Activated naive CD8-positive, alpha-beta T cell treated with anti-CD3 and anti-CD28 coated beads, Interleukin-2, amount 50 U/mL, for 24 hours (primary cell): ENCODE data around the gene FGD4.
"Not testable (repeated sequence)": the region's sequence is repeated elsewhere in the genome, so short reads cannot be mapped to it uniquely, and the experiment has no call there.

Experiments
- ATAC-seq: fragments of 150-1000 bp; cut with Tn5 transposase; one replicate; pipeline ENCODE4 v1.10.0; 2021
- DNase-seq: peaks from one replicate; pipeline ENCODE4 v3.0.0; 2021
- H3K27ac Mint-ChIP-seq: one replicate; pipeline ENCODE4 v1.8.0; 2021; ENCODE audit warnings: mild to moderate bottlenecking, mixed read lengths
- H3K27me3 Mint-ChIP-seq: one replicate; pipeline ENCODE4 v1.8.0; 2021; ENCODE audit warnings: mixed read lengths
- H3K36me3 Mint-ChIP-seq: one replicate; pipeline ENCODE4 v1.8.0; 2021; ENCODE audit warnings: low read depth, mixed read lengths
- H3K4me1 Mint-ChIP-seq: one replicate; pipeline ENCODE4 v1.8.0; 2021; ENCODE audit warnings: mixed read lengths
- H3K4me3 Mint-ChIP-seq: one replicate; pipeline ENCODE4 v1.8.0; 2021; ENCODE audit warnings: mild to moderate bottlenecking, moderate library complexity, mixed read lengths
- H3K9me3 Mint-ChIP-seq: one replicate; pipeline ENCODE4 v1.8.0; 2021; ENCODE audit warnings: mixed read lengths

The FGD4 gene

GRCh38 chr12:32505067-32505945, 105.9 kb downstream of the FGD4 start:
- H3K27ac Mint-ChIP-seq, result no peak overlapping the region

GRCh38 chr12:32507096-32507941, 108.0 kb downstream of the FGD4 start:
- H3K27ac Mint-ChIP-seq, H3K27me3 Mint-ChIP-seq, DNase-seq, H3K4me1 Mint-ChIP-seq, H3K36me3 Mint-ChIP-seq, ATAC-seq, H3K9me3 Mint-ChIP-seq, H3K4me3 Mint-ChIP-seq: not testable (repeated sequence)

More at GRCh38 chr12:32505067-32505945, 105.9 kb downstream of the FGD4 start:
- Mint-ChIP-seq H3K4me3 (no peak overlapping the region), H3K9me3 (no peaks in the 10 kb centered on the region), H3K4me1 (no peaks in the 10 kb centered on the region), H3K36me3 (no peaks in the 10 kb centered on the region), H3K27me3 (no peaks in the 10 kb centered on the region)
- no peak for DNase-seq
- ATAC-seq, result no peak

GRCh38 chr12:32507942-32508320, 108.6 kb downstream of the FGD4 start:
- Mint-ChIP-seq H3K27ac (no peak overlapping the region), H3K4me1 (no peaks in the 10 kb centered on the region), H3K36me3 (no peaks in the 10 kb centered on the region), H3K4me3 (no peak overlapping the region), H3K27me3 (no peaks in the 10 kb centered on the region), H3K9me3 (no peaks in the 10 kb centered on the region)
- ATAC-seq (no peak), DNase-seq (no peak)

GRCh38 chr12:32508626-32509025, 109.3 kb downstream of the FGD4 start:
- no peak overlapping the region for H3K4me3 Mint-ChIP-seq
- no peaks in the 10 kb centered on the region for H3K36me3 Mint-ChIP-seq
- no peak overlapping the region for H3K27ac Mint-ChIP-seq
- ATAC-seq, result no peak
- H3K9me3 Mint-ChIP-seq, result no peaks in the 10 kb centered on the region
- H3K27me3 Mint-ChIP-seq, result no peaks in the 10 kb centered on the region
- H3K4me1 Mint-ChIP-seq, result no peaks in the 10 kb centered on the region
- no peak for DNase-seq

- Mint-ChIP-seq H3K9me3 (no peaks in the 10 kb centered on the region), H3K27me3 (no peaks in the 10 kb centered on the region), H3K4me1 (no peaks in the 10 kb centered on the region), H3K4me3 (no peak overlapping the region), H3K36me3 (no peaks in the 10 kb centered on the region), H3K27ac (no peak overlapping the region)
- ATAC-seq, result no peak
- no peak for DNase-seq
Measured at GRCh38 chr12:32509328-32510091, 110.2 kb downstream of the FGD4 start.

- DNase-seq, H3K27me3 Mint-ChIP-seq, ATAC-seq, H3K4me3 Mint-ChIP-seq, H3K9me3 Mint-ChIP-seq, H3K36me3 Mint-ChIP-seq, H3K4me1 Mint-ChIP-seq, H3K27ac Mint-ChIP-seq: not testable (repeated sequence)
Measured at GRCh38 chr12:32511976-32512375, 112.6 kb downstream of the FGD4 start.

- Mint-ChIP-seq H3K4me1 (no peaks in the 10 kb centered on the region), H3K36me3 (no peaks in the 10 kb centered on the region), H3K4me3 (no peak overlapping the region), H3K9me3 (no peaks in the 10 kb centered on the region), H3K27ac (no peak overlapping the region), H3K27me3 (no peaks in the 10 kb centered on the region)
- ATAC-seq, result no peak
- DNase-seq, result no peak
Measured at GRCh38 chr12:32512379-32512778, 113.0 kb downstream of the FGD4 start.

- Mint-ChIP-seq H3K27ac (no peak overlapping the region), H3K36me3 (no peaks in the 10 kb centered on the region), H3K4me1 (no peaks in the 10 kb centered on the region), H3K27me3 (no peaks in the 10 kb centered on the region), H3K9me3 (no peaks in the 10 kb centered on the region), H3K4me3 (no peak overlapping the region)
- DNase-seq (no peak), ATAC-seq (no peak)
Measured at GRCh38 chr12:32512910-32513309, 113.6 kb downstream of the FGD4 start.

GRCh38 chr12:32515137-32515873, 115.9 kb downstream of the FGD4 start:
- Mint-ChIP-seq H3K27me3 (no peaks in the 10 kb centered on the region), H3K9me3 (no peaks in the 10 kb centered on the region), H3K27ac (no peak overlapping the region), H3K4me1 (no peaks in the 10 kb centered on the region), H3K4me3 (no peak overlapping the region), H3K36me3 (no peaks in the 10 kb centered on the region)
- no peak for ATAC-seq
- no peak for DNase-seq

- Mint-ChIP-seq H3K36me3 (no peaks in the 10 kb centered on the region), H3K27ac (no peak overlapping the region)
- no peak for ATAC-seq
Measured at GRCh38 chr12:32516230-32516629, 116.9 kb downstream of the FGD4 start.

GRCh38 chr12:32517966-32518365, 118.6 kb downstream of the FGD4 start:
- DNase-seq (no peak), ATAC-seq (no peak)
- Mint-ChIP-seq H3K4me3 (no peak overlapping the region), H3K27ac (no peak overlapping the region), H3K9me3 (no peaks in the 10 kb centered on the region), H3K27me3 (no peaks in the 10 kb centered on the region), H3K4me1 (peaks cover 9% of the 10 kb centered on the region), H3K36me3 (no peaks in the 10 kb centered on the region)

More at GRCh38 chr12:32516230-32516629, 116.9 kb downstream of the FGD4 start:
- H3K4me1 Mint-ChIP-seq, result no peaks in the 10 kb centered on the region
- H3K27me3 Mint-ChIP-seq, result no peaks in the 10 kb centered on the region
- DNase-seq, result no peak
- no peak overlapping the region for H3K4me3 Mint-ChIP-seq
- H3K9me3 Mint-ChIP-seq, result no peaks in the 10 kb centered on the region

GRCh38 chr12:32519047-32519446, 119.7 kb downstream of the FGD4 start:
- no peak overlapping the region for H3K27ac Mint-ChIP-seq
- H3K9me3 Mint-ChIP-seq, result no peaks in the 10 kb centered on the region
- H3K27me3 Mint-ChIP-seq, result no peaks in the 10 kb centered on the region
- no peaks in the 10 kb centered on the region for H3K36me3 Mint-ChIP-seq
- peaks cover 12% of the 10 kb centered on the region for H3K4me1 Mint-ChIP-seq
- ATAC-seq (no peak), DNase-seq (no peak)
- H3K4me3 Mint-ChIP-seq, result no peak overlapping the region

GRCh38 chr12:32522331-32523221, 123.2 kb downstream of the FGD4 start:
- Mint-ChIP-seq H3K27me3 (no peaks in the 10 kb centered on the region), H3K36me3 (no peaks in the 10 kb centered on the region), H3K4me1 (peaks cover 12% of the 10 kb centered on the region), H3K27ac (no peak overlapping the region), H3K9me3 (no peaks in the 10 kb centered on the region), H3K4me3 (no peak overlapping the region)
- DNase-seq (no peak), ATAC-seq (no peak)
